ENCODE measurements around the gene PDZRN3.

DNA sequence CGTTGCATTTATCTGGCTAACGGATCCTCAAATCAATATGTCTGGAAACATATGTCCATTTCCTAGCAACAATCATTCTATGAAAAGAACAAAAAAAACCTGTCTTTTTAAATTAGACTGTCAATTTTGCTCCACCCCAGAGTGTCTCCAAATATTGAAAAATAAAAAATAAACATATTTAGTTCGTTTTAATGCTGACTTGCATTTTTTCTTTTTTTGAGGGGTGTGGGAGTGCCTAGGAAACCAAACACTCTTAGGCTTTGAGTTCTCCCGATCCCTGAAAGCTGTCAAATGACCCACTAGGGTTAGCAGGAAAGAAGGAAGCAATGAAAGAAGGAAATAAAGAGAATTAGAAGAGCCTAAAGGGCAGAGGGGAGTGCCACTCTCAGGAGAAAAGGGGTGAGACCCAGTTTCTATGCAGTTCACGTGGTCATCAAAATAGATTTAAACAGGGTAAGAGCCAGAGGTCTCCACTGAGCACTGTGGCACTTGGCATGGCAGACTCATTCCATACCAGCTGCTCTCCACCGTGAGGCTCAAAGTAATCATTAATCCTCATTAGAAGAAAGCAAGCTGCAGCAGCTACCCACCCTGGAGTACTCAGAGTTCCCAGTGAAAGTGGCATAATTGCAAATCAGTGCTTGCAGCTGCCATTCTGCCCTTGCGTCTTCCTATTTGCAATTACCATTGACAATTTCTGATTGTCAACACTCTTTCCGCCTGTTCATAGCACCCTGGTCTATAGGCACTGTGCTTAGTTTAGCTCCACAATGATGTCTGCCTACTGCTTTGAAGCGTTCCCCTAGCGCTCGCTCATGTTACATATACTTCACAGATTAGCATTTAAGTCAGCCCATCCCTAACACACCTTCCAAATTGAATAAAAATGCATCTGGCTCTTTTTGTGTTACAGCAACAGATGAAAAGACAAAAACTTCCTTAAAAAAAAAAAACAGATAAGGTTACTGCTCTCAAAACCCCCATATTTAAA lies 32.3 kb downstream of the PDZRN3 start:
- TF ChIP-seq FOXM1 (IDR thresholded peaks at IDR 0.05; ENCODE audit: borderline replicate concordance) (no peak), SUZ12 (IDR thresholded peaks at IDR 0.05) (no peak), ELF4 (IDR thresholded peaks at IDR 0.05) (no peak), FOXA1 (IDR thresholded peaks at IDR 0.05) (no peak), BHLHE40 (IDR thresholded peaks at IDR 0.05; ENCODE audit: borderline replicate concordance) (no peak)
